ENCODE data around the gene STKLD1.

Gene STKLD1

DNA sequence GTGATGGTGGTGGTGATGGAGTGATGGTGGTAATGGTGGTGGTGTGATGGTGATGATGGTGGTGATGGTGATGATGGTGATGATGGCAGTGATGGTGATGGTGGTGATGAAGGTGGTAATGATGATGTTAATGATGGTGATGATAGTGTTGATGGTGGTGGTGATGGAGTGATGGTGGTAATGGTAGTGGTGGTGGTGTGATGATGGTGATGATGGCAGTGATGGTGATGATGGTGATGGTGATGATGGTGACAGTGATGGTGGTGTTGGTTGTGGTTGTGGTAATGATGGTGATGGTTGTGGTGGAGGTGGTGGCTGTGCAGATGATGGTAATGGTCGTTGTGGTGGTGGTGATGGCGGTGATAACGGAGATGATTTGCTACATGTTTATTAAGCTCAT lies 7.3 kb downstream of the STKLD1 start (continued):
- TF ChIP-seq ZNF521 (tag by site-specific recombination; IDR thresholded peaks at IDR 0.05) = peak; percentile 81; the same call in 1 of the 2 replicates
- TF ChIP-seq, protein P1, sequence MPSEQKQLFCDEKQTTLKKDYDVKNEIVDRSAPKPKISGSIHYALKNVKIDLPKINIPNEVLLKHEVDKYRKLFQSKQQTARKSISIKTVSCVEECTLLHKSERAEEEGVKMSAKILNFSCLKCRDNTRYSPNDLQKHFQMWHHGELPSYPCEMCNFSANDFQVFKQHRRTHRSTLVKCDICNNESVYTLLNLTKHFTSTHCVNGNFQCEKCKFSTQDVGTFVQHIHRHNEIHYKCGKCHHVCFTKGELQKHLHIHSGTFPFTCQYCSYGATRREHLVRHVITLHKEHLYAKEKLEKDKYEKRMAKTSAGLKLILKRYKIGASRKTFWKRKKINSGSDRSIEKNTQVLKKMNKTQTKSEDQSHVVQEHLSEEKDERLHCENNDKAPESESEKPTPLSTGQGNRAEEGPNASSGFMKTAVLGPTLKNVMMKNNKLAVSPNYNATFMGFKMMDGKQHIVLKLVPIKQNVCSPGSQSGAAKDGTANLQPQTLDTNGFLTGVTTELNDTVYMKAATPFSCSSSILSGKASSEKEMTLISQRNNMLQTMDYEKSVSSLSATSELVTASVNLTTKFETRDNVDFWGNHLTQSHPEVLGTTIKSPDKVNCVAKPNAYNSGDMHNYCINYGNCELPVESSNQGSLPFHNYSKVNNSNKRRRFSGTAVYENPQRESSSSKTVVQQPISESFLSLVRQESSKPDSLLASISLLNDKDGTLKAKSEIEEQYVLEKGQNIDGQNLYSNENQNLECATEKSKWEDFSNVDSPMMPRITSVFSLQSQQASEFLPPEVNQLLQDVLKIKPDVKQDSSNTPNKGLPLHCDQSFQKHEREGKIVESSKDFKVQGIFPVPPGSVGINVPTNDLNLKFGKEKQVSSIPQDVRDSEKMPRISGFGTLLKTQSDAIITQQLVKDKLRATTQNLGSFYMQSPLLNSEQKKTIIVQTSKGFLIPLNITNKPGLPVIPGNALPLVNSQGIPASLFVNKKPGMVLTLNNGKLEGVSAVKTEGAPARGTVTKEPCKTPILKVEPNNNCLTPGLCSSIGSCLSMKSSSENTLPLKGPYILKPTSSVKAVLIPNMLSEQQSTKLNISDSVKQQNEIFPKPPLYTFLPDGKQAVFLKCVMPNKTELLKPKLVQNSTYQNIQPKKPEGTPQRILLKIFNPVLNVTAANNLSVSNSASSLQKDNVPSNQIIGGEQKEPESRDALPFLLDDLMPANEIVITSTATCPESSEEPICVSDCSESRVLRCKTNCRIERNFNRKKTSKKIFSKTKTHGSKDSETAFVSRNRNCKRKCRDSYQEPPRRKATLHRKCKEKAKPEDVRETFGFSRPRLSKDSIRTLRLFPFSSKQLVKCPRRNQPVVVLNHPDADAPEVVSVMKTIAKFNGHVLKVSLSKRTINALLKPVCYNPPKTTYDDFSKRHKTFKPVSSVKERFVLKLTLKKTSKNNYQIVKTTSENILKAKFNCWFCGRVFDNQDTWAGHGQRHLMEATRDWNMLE (tag by site-specific recombination; conservative IDR thresholded peaks at IDR 0.05; ENCODE audit: low read depth) = no peak
- TF ChIP-seq SALL2 (tag by site-specific recombination; IDR thresholded peaks at IDR 0.05; ENCODE audit: borderline replicate concordance) = peak; percentile 82; the same call in 1 of the 2 replicates
- TF ChIP-seq ZNF561 (tag by site-specific recombination; IDR thresholded peaks at IDR 0.05; ENCODE audit: borderline replicate concordance) = no peak
- peak; percentile 92; the same call in 1 of the 2 replicates for TF ChIP-seq ZNF175 (tag by site-specific recombination; IDR thresholded peaks at IDR 0.05)
- no peak for TF ChIP-seq ZSCAN30 (tag by site-specific recombination; IDR thresholded peaks at IDR 0.05)
- TF ChIP-seq ZNF658 (tag by site-specific recombination; IDR thresholded peaks at IDR 0.05) = peak; percentile 48; the same call in 1 of the 2 replicates
- TF ChIP-seq ZNF174 (tag by site-specific recombination; IDR thresholded peaks at IDR 0.05) = no peak

DNA sequence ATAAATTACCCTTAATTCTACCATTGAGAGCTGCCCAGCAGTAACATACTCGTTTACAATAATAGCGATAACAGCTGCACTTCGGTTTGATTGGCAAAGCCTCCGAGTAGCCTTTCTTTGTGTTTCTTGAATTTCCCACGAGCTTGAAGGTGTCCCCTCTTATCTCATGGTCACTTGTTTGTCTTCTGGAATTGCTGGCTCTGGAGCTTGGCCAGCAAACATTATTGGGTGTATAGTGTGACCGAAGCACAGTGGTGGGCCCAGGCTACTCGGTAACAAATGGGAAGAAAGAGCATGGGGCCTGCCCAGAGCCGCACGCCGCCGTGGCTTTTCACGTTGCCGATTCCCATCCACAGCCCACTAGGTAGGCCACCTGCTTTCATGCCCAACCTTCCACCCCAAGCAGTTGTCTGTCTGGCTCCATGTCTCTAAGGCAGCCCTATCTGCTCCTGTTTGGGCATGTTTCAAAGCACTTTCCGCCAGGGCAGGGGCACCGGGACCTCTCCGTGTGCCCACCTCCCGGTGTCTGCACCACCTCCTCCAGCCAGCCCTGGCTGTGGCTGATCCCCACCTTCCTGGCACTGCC lies 8.7 kb downstream of the STKLD1 start:
- no peak for TF ChIP-seq ZNF366 (tag by site-specific recombination; conservative IDR thresholded peaks at IDR 0.05)
- no peak for TF ChIP-seq EGR2 (tag by site-specific recombination; IDR thresholded peaks at IDR 0.05; ENCODE audit: low read depth)
- no peak for TF ChIP-seq ZNF221 (tag by site-specific recombination; IDR thresholded peaks at IDR 0.05; ENCODE audit: borderline replicate concordance)
- no peak for TF ChIP-seq ZNF169 (tag by site-specific recombination; IDR thresholded peaks at IDR 0.05)
- TF ChIP-seq, protein P2, sequence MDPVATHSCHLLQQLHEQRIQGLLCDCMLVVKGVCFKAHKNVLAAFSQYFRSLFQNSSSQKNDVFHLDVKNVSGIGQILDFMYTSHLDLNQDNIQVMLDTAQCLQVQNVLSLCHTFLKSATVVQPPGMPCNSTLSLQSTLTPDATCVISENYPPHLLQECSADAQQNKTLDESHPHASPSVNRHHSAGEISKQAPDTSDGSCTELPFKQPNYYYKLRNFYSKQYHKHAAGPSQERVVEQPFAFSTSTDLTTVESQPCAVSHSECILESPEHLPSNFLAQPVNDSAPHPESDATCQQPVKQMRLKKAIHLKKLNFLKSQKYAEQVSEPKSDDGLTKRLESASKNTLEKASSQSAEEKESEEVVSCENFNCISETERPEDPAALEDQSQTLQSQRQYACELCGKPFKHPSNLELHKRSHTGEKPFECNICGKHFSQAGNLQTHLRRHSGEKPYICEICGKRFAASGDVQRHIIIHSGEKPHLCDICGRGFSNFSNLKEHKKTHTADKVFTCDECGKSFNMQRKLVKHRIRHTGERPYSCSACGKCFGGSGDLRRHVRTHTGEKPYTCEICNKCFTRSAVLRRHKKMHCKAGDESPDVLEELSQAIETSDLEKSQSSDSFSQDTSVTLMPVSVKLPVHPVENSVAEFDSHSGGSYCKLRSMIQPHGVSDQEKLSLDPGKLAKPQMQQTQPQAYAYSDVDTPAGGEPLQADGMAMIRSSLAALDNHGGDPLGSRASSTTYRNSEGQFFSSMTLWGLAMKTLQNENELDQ (tag by site-specific recombination; IDR thresholded peaks at IDR 0.05; ENCODE audit: low read depth) = no peak
- no peak for TF ChIP-seq GLI2 (tag by site-specific recombination; IDR thresholded peaks at IDR 0.05; ENCODE audit: borderline replicate concordance, low read depth)
- TF ChIP-seq, protein P3, sequence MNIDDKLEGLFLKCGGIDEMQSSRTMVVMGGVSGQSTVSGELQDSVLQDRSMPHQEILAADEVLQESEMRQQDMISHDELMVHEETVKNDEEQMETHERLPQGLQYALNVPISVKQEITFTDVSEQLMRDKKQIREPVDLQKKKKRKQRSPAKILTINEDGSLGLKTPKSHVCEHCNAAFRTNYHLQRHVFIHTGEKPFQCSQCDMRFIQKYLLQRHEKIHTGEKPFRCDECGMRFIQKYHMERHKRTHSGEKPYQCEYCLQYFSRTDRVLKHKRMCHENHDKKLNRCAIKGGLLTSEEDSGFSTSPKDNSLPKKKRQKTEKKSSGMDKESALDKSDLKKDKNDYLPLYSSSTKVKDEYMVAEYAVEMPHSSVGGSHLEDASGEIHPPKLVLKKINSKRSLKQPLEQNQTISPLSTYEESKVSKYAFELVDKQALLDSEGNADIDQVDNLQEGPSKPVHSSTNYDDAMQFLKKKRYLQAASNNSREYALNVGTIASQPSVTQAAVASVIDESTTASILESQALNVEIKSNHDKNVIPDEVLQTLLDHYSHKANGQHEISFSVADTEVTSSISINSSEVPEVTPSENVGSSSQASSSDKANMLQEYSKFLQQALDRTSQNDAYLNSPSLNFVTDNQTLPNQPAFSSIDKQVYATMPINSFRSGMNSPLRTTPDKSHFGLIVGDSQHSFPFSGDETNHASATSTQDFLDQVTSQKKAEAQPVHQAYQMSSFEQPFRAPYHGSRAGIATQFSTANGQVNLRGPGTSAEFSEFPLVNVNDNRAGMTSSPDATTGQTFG (tag by site-specific recombination; IDR thresholded peaks at IDR 0.05; ENCODE audit: borderline replicate concordance) = no peak
- TF ChIP-seq ZNF211 (tag by site-specific recombination; IDR thresholded peaks at IDR 0.05; ENCODE audit: low read depth) = no peak
- TF ChIP-seq OSR2 (tag by site-specific recombination; IDR thresholded peaks at IDR 0.05) = no peak
- TF ChIP-seq, protein P4, sequence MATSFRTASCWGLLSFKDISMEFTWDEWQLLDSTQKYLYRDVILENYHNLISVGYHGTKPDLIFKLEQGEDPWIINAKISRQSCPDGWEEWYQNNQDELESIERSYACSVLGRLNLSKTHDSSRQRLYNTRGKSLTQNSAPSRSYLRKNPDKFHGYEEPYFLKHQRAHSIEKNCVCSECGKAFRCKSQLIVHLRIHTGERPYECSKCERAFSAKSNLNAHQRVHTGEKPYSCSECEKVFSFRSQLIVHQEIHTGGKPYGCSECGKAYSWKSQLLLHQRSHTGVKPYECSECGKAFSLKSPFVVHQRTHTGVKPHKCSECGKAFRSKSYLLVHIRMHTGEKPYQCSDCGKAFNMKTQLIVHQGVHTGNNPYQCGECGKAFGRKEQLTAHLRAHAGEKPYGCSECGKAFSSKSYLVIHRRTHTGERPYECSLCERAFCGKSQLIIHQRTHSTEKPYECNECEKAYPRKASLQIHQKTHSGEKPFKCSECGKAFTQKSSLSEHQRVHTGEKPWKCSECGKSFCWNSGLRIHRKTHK (tag by site-specific recombination; IDR thresholded peaks at IDR 0.05) = no peak
- no peak for TF ChIP-seq ZNF529 (tag by site-specific recombination; IDR thresholded peaks at IDR 0.05; ENCODE audit: insufficient replicate concordance)
- Histone ChIP-seq H3K9me3 (ENCODE audit: control insufficient read depth, insufficient read depth, low read depth, low read length) (no peaks in the 10 kb centered on the region), H3K4me1 (ENCODE audit: control insufficient read depth, insufficient read depth, low read length) (no peaks in the 10 kb centered on the region), H3K27ac (ENCODE audit: extremely low read depth, low read depth, low read length) (no peak overlapping the region), H3K36me3 (ENCODE audit: control insufficient read depth in 2 of 2, insufficient read depth in 1 of 2, low read length in 2 of 2) (no peaks in the 10 kb centered on the region), H3K4me3 (ENCODE audit: low read depth, low read length) (no peak overlapping the region)
- ChIA-PET POLR2A (interaction anchor here (1.2 kb wide), 1 partner anchor 10 kb away, joined by 3 read pairs; no protein-coding TSS in a partner anchor), CTCF (interaction anchor here (0.6 kb wide), 1 partner anchor 721 kb away, joined by 3 read pairs; no protein-coding TSS in a partner anchor)
